HFFc6 (cell line): ENCODE measurements around the gene SSBP4. TPM values are rescaled to one million over a fixed set of nuclear protein-coding genes. Genes with fewer than 3 reads are reported as not detected.

Source experiments
- DNase-seq: peaks from one replicate; pipeline ENCODE4 v3.0.0-alpha.2; 2018
- H3K27ac Mint-ChIP-seq: 2 replicates; pipeline ENCODE4 v1.8.0; 2020; ENCODE audit warnings: mild to moderate bottlenecking, mixed read lengths
- H3K27me3 Mint-ChIP-seq: 2 replicates; pipeline ENCODE4 v1.8.0; 2021; ENCODE audit warnings: mild to moderate bottlenecking, moderate library complexity, mixed read lengths; ENCODE audit not compliant: insufficient read depth
- H3K36me3 Mint-ChIP-seq: 2 replicates; pipeline ENCODE4 v1.8.0; 2021; ENCODE audit warnings: low read depth, mixed read lengths
- H3K4me1 Mint-ChIP-seq: 2 replicates; pipeline ENCODE4 v1.8.0; 2020; ENCODE audit warnings: low read depth, mixed read lengths
- H3K4me3 Mint-ChIP-seq: 2 replicates; pipeline ENCODE4 v1.8.0; 2020; ENCODE audit warnings: mild to moderate bottlenecking, moderate library complexity, mixed read lengths
- H3K9me3 Mint-ChIP-seq: 2 replicates; pipeline ENCODE4 v1.8.0; 2020; ENCODE audit warnings: mild to moderate bottlenecking, mixed read lengths
- CTCF ChIP-seq: fragments of 200-600 bp; sonication (generic); IDR thresholded peaks from 2 replicates; pipeline ENCODE4 v1.5.0; 2021; ENCODE audit warnings: antibody characterized with exemption, mild to moderate bottlenecking
- long read RNA-seq: library from polyadenylated mRNA; unstranded; transcript quantifications from one replicate; pipeline ENCODE4 v2.0.0, GENCODE V29; 2019
- total RNA-seq, 6 experiments: library from RNA; stranded (reverse); fragmentation: NEBNext Ultra II Directional; extraction: Animal tissue kit (Norgen Biotek cat#: 25700); gene quantifications; 2 replicates in 1 of 6; 3 replicates in 5 of 6; pipeline ENCODE4 v1.2.3, GENCODE V29; 2021

Gene SSBP4
- 10 to 100 TPM; 76.4 to 84.3 (median 80.4) TPM for total RNA-seq
- long read RNA-seq, partial matches to known transcripts, result 4 of 7 reads
- long read RNA-seq, other reads (novel, unspliced or antisense), result 1 of 7 reads

- peaks cover 7% of the 10 kb centered on the region for H3K27me3 Mint-ChIP-seq
- peak; percentile 51 for TF ChIP-seq CTCF
- peak within 1 kb of the TSS; percentile 96 for H3K4me3 Mint-ChIP-seq
- DNase-seq, result peak; percentile 57
- H3K36me3 Mint-ChIP-seq, result no peaks in the 10 kb centered on the region
- H3K4me1 Mint-ChIP-seq, result peaks cover 79% of the 10 kb centered on the region
- peak within 1 kb of the TSS; percentile 96 for H3K27ac Mint-ChIP-seq
- no peaks in the 10 kb centered on the region for H3K9me3 Mint-ChIP-seq
These were observed at the start of gene SSBP4 for GRCh38 chr19:18419195-18419698. SSBP4 (plus strand) TSS chr19:18419398; CDS start chr19:18419649, 251 bp downstream.

- Mint-ChIP-seq H3K36me3 (no peaks in the 10 kb centered on the region), H3K9me3 (no peaks in the 10 kb centered on the region), H3K27me3 (peaks cover 2% of the 10 kb centered on the region; the same call in 1 of the 2 replicates), H3K4me3 (no peak overlapping the region; the same call in 1 of the 2 replicates), H3K27ac (peak overlapping the region; percentile 97), H3K4me1 (peaks cover 30% of the 10 kb centered on the region)
- no peak for TF ChIP-seq CTCF
- no peak for DNase-seq
These were observed 45.7 kb upstream of the SSBP4 start for GRCh38 chr19:18373407-18373891.

- Mint-ChIP-seq H3K27me3 (peaks cover 2% of the 10 kb centered on the region; the same call in 1 of the 2 replicates), H3K9me3 (no peaks in the 10 kb centered on the region), H3K4me1 (peaks cover 36% of the 10 kb centered on the region), H3K4me3 (peak overlapping the region; percentile 56), H3K27ac (peak overlapping the region; percentile 97), H3K36me3 (no peaks in the 10 kb centered on the region)
- no peak for TF ChIP-seq CTCF
- DNase-seq, result peak; percentile 94
These were observed 45.1 kb upstream of the SSBP4 start for GRCh38 chr19:18373892-18374629.

- TF ChIP-seq CTCF, result no peak
- no peak for DNase-seq
- Mint-ChIP-seq H3K27me3 (peaks cover 2% of the 10 kb centered on the region), H3K4me3 (no peak overlapping the region), H3K36me3 (no peaks in the 10 kb centered on the region), H3K9me3 (no peaks in the 10 kb centered on the region), H3K4me1 (peaks cover 49% of the 10 kb centered on the region), H3K27ac (peak overlapping the region; percentile 1; the same call in 1 of the 2 replicates)
These were observed 42.2 kb upstream of the SSBP4 start for GRCh38 chr19:18377026-18377425.

GRCh38 chr19:18379803-18380747, 39.1 kb upstream of the SSBP4 start:
- Mint-ChIP-seq H3K4me1 (peaks cover 31% of the 10 kb centered on the region), H3K9me3 (no peaks in the 10 kb centered on the region), H3K4me3 (peak overlapping the region; percentile 57; the same call in 1 of the 2 replicates), H3K27me3 (peaks cover 3% of the 10 kb centered on the region), H3K27ac (peak overlapping the region; percentile 85), H3K36me3 (no peaks in the 10 kb centered on the region)
- DNase-seq, result peak; percentile 88
- no peak for TF ChIP-seq CTCF
